NCI-H1436 treated with DMSO at 0.1 percent for 48 hours (cell line): ENCODE data around the gene CNOT6.
"Not testable (repeated sequence)": the region's sequence is repeated elsewhere in the genome, so short reads cannot be mapped to it uniquely, and the experiment has no call there.

Source experiments
- DNase-seq: peaks from one replicate; lab custom pipeline; 2025; lab: John Stamatoyannopoulos, UW

The CNOT6 gene

DNA sequence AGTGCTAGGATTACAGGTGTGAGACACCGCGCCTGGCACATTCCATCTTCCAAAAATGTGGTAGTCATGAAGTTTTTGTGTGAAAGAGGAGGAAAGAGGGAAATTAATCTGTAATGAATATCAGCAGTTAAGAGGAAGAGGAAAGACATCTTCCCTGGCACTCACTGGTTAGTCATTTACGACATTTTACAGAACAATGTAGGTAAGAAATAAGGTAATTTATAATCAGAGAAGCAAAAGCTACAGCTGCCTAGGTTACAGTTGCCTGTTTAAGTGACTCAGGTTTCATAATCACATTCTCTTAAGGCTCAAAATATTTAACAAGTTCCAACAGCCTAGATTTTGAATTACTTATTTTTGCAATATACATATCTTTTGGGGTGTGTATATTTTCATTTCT lies 26.9 kb downstream of the CNOT6 start:
- no peak for DNase-seq

DNA sequence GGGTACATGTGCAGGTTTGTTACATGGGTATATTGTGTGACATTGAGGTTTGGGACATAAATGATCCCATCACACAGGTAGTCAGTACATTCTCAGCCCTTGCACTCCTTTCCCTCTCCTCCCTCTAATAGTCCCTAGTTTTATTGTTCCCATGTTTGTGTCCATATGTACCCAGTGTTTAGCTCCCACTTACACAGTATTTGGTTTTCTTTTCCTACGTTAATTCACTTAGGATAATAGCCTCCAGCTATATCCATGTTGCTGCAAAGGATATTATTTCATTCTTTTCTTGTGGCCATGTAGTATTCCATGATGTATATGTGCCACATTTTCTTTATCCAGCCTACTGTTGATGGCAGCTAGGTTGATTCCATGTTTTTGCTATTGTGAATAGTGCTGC lies 27.4 kb downstream of the CNOT6 start:
- DNase-seq = no peak

DNA sequence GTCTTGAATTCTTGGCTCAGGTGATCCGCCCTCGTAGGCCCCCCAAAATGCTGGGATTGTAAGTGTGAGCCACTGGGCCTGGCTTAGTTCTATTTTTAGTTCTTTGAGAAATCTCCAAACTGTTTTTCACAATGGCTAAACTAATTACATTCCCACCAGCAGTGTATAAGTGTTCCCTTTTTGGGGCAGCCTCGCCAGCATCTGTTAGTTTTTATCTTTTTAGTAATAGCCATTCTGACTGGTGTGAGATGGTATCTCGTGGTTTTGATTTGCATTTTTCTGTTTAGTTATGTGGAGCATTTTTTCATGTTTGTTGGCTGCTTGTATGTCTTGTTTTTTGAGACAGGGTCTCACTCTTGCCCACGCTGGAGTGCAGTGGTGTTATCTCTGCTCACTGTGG lies 28.2 kb downstream of the CNOT6 start:
- DNase-seq = no peak

DNA sequence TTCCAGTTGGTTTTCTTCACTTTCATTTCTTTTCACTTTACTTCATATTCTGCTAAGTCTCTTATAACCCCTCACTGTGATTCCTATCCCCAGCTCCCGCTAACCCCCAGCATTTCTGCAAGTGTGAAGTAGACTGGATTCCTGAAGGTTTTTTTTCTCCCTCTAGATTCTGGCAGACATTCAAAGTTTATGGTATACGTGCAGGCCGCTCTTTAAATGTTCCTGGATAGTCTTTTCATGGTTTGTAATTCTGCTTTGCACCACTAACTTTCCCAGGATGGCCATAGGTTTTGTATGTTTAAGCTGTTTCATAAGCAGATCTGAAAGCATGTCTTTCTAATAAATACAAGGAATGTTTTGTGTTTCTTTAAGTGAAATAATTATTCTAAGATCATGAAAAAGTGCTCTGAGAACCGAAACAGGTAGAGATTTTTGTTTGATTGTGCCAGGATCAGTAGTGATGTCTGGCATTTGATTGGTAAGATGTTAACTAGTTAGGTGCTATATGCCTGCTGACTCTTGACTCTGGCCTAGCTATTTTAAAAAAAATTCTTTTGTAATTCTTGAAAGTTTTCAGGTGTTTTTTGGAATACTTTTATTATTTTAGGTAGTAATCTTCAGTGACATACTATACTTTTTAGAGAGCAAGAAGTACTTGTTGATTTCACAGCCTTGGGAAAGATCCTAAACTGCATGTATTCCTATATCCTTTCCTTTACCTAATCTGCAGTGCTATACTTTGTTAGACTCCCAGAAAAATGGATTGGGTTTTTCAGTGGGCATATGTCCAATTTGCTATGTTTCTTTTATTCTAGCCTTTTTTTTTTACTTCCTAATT lies 29.7 kb downstream of the CNOT6 start:
- DNase-seq = no peak

DNA sequence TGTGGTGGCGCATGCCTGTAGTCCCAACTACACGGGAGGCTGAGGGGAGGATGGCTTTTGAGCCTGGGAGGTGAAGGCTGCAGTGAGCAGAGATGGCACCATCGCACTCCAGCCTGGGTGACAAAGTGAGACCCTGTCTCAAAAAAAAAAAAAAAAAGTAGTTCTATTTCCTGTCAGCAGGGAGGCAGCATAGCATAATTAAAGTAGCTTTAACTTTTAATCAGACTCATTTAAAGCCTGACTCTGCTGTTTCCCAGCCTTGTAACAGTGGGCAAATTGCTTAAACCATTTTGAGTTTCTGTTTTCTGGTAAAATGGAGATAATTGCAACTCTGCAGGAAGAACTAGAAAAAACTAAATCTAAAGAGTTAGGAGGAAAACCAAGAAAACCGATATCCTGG lies 31.2 kb downstream of the CNOT6 start:
- no peak for DNase-seq

DNA sequence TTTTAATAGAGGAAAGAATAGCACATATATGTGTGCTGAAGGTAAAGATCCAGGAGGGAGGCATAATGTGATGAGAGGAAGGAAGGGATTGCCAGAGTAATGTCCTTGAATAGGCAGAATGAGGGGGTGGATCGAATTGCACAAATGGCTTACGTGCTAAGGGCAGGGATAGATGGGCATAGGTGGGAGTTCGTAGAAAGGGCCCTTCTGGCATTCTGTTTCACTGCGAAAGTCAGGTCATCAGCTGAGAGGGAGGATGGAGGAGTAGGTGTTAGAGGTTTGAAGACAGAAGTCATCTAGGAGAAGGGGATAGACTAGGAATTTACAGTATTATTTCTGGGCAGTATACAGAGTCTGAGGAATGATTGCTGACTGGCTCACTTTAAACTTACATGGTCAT lies 32.1 kb downstream of the CNOT6 start:
- no peak for DNase-seq

DNA sequence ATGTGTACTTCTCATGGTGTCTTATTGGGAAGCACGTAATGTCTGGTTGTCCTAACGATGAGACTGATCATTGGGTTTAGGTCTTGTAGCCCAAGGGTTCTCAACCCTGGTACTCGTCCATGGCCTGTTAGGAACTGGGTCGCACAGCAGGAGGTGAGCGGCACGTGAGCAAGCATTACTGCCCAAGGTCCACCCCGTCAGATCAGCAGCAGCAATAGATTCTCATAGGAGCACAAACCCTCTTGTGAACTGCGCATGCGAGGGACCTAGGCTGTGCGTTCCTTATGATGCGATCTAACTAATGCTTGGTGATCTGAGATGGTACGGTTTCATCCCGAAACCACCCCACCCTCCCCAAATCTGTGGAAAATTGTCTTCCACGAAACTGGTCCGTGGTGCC lies 33.5 kb downstream of the CNOT6 start:
- no peak for DNase-seq

DNA sequence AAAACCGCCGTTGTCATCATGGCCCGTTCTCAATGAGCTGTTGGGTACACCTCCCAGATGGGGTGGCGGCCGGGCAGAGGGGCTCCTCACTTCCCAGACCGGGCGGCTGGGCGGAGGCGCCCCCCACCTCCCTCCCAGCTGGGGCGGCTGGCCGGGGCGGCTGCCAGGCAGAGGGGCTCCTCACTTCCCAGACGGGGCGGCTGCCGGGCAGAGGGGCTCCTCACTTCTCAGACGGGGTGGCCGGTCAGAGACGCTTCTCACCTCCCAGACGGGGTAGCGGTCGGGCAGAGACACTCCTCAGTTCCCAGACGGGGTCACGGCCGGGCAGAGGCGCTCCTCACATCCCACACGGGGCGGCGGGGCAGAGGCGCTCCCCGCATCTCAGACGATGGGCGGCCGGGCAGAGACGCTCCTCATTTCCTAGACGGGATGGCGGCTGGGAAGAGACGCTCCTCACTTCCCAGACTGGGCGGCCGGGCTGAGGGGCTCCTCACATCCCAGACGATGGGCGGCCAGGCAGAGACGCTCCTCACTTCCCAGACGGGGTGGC lies 36.9 kb downstream of the CNOT6 start:
- DNase-seq = not testable (repeated sequence)

DNA sequence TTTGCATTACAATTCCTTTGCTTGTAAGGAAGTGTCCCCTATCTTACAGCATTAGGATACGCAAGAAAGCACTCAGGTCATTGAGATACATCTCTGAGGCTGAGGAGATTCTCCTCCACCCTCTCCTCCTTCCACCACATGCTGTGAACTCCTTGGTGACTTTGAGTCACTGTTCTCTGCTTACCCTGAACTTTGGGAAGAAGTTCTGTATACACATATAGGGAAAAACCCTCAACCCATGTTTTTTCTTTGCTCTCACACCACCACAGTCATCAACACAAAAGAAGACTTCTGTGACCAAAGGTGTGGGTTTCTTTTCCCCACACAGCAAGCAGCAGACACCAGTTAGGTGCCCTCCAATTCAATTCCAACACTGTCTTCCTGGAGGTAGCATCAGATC lies 38.1 kb downstream of the CNOT6 start:
- no peak for DNase-seq

DNA sequence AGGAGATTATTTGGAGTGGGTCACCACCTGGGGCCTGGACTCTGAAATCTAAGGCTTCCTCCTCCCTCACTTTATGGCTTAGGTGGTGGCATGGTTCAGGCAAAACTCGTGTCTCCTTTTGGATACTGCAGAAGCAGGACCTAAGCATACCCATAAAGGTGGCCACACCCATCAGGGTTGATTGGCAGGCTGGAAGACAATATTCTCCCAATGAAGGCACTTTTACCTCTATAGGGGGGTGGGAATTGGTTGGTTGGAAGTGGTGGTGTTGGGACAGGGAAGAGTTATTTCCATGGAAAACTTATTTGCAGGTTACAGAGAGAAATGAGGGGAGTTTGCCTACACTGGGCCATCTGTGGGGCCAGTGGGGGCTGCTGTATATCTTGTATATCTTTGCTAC lies 39.7 kb downstream of the CNOT6 start:
- DNase-seq = no peak

DNA sequence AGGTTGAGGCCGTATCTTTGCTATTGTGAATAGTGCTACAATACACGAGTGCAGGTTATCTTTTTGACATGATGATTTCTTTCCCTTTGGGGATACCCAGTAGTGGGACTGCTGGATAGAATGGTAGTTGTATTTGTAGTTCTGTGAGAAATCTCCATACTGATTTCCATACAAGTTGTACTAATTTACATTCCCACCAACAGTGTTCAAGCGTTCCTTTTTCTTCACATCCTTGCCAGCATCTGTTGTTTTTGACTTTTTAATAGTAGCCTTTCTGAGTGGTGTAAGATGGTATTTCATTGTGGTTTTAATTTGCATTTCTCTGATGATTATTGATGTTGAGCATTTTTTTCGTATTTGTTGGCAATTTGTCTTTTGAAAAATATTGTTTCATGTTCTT lies 41.4 kb downstream of the CNOT6 start:
- no peak for DNase-seq

DNA sequence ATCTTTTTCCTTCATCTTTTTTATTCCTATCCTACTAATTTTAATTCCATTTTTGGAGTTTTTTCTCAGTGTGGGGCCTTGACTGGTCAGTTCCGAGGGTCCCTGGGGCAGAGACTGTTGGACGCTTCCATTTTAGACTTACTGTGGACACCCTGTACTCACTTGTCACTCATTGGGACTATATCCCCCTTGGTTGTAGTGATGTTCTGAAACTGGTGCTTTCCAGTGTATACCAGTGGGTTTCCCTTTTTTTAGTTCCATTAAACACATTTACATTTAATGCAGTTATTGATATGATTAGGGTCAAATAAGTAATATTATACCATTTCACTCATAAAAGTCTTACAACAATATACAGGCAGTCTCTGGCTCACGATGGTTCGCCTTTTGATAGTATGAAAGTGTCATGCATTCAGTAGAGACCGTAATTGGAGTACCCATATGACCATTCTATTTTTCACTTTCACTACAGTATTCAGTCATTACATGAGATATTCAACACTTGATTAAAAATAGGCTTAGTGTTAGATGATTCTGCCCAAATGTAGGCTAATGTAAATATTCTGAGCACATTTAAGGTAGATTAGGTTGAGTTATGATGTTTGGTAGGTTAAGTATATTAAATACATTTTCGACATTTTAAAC lies 46.0 kb downstream of the CNOT6 start:
- DNase-seq = no peak

DNA sequence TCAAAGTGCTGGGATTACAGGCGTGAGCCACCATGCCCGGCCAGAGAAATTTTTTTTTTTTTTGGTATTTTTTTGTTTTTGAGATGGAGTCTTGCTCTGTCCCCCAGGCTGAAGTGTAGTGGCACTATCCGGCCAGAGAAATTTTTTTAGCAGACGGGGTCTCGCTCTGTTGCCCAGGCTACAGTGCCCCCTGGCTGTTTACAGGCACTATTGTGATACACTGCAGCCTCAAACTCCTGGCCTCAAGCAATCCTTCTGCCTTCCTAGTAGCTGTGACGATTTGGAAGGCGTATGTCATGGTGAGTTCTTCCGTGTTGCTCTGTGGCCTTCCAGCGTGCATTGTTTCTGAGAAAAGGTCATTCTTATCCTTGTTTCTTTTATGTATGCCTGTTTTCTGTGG lies 47.5 kb downstream of the CNOT6 start:
- DNase-seq = no peak

DNA sequence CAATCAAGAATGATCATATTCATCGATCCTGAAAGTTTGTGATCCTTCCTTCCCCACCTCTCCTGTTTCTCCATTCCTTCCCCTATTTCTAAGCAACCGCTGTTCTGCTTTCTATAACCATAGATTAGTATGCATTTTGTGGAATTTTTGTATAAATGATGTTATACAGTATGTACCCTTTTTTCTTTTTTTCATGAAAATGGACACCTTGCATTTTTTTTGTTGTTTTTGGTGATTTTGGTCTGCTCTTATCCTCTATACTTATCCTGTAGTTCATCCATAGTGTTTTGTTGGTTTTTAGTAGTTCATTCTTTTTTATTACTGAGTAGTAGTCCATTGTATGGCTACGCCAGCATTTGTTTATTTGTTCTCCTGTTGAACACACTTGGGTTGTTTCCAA lies 51.1 kb downstream of the CNOT6 start:
- DNase-seq = no peak

DNA sequence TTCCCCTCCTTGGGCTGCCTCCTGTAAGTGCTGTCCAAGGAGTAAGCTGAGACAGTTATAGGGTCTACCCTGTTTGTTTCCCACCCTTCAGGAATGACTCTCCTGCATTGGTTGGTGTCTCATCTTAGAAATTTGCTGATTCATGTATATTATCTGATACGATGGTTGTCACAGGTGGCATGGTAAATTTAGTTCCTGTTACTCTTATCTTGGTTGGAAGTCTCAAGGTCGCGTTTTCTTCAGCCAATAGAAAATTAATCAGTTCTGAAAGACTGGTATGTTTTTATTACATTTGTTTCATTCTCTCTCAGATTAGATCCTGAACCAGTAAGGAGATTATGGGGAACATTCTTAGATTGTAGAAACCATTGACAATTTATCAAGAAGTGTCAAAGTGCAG lies 54.4 kb downstream of the CNOT6 start:
- DNase-seq = no peak

DNA sequence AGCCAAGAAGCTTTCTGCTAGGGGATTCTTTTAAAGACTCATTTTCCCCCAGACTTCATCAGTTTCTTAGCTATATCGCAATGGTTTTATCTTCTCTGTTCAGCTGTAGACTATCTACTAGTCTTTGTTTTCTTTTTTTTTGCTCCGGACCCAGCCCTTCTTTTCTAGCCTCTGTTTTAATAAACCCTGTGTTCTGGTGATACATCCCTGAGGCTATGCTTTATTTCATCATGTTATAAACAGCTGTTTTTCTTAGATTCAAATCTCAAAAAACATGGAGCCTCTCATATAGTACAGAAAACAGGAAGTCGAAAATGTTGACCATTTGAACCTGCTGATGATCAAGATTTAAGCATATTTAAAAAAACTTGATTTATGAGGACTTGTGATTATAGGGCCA lies 59.4 kb downstream of the CNOT6 start:
- DNase-seq = no peak

DNA sequence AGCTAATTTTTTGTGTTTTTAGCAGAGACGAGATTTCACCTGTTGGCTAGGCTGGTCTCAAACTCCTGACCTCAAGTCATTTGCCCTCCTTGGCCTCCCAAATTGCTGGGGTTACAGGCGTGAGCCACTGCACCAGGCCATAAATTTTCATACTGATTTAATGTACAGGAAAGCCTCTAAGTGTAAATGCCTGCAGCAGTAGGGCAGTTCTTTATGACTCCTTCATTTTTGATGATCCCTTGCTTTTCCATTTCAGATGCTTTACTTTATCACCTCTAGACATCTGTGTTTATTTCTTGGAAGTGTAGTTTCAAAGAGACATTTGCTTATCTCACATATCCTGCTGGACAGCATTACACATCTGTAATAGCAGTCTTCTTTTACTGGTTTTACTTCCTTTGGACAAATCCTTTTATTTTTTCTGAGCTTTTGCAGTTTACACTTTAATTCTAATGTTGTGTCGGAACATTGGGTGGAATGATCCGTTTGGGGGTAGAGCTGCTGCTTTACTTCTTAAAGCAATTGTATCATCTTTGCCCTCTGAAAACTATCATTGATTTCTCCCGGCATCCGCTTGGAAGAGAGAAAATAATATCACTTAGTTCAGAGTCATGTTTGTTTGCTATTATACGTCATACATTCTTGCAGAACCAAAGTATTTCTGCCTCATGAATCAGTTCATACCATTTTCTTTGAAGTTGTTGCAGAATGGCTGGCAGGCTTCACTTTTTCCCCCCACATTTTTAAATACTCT lies 61.2 kb downstream of the CNOT6 start:
- no peak for DNase-seq

DNA sequence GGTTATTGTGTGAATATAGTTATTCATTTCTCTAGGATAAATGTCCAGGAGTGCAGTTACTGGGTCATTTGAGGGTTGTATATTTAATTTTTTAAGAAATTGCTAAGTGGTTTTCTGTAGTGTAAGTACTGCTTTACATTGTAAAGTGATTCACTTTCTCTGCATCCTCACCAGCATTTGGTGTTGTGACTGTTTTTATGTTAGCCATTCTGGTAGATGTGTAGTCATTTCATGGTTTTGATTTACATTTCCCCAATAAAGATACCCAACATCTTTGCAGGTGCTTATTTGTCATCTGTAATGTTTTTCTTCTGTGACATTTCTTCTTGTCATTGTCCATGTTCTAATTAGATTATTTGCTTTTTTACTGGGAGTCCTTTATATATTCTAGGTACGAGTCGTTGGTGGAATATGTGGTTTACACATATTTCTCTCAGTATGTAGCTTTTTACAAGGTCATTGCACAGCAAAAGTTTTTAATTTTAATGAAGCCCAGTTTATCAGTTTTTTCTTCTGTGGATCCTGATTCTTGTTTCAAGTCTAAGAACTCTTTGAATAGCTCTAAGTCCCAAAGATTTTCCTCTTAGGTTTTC lies 63.1 kb downstream of the CNOT6 start:
- no peak for DNase-seq

DNA sequence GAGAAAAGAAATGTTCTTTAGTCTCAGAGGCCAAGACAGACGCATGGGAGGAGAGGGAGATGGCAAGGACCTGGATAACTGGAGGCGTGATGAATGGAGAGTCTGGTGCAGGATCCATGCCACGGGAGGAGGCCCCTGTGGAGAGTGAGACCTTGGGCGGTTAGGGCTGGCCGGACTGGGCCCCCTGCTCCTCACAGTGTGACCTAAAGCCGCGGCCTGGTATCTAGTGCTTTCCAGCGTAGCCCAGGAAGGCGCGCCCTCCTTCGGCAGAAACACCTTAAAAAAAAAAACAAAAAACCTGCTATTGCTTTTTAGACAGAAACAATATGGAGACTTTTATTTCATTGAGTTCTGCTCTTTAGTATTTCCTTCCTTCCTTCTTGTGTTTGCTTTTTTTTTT lies 64.1 kb downstream of the CNOT6 start:
- DNase-seq = no peak

DNA sequence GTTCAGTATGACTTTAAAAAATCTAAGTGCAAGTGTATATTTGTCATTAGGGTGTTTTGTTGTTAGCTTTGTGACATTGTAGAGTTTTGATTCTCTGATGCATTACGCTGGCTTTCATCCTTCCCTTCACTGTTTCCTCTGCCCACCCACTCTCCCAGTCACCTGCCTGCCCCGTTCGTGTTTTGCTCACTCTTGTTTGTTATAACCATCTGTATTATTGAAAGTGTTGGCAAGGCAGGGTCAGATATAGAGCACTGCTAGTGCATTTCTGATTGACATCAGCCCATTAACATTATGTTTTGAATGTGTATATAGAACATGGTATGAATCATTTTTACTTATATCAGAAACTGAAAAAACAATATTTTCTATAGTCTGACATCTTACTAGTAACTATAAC lies 69.8 kb downstream of the CNOT6 start:
- DNase-seq = no peak

DNA sequence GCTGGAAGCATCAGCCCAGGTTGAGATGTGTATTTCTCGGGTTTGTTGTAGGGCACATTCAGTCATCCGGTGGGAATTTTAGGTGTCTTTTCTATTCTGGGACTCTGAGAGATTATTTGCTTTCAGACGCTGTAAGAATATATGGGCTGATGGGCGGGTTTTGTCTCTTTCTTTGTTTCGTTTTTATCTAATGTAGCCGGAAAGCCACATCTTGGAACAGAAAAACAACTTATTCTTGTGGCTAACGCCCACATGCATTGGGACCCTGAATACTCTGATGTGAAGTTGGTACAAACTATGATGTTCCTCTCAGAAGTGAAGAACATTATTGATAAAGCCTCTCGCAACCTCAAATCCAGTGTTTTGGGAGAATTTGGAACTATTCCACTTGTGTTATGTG lies 74.7 kb downstream of the CNOT6 start:
- DNase-seq = no peak

DNA sequence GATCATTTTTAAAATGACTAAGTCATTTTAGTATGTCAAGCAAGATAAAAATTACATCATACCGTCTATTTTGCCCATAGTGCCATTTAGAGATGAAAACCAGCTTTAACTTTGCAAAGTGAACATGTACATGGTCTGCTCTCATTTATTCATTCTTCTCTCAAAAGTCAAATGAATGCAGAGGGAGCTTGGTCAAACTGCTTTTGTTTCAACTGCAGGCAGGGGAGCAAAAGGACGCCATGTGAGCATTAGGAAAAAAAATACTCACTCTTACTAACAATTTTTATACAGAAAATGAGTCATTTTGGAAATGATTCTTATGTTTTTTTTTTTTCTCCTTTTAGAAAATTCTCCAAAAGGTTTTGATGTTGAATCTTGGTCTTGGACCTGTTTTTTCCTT lies 81.4 kb downstream of the CNOT6 start:
- no peak for DNase-seq

DNA sequence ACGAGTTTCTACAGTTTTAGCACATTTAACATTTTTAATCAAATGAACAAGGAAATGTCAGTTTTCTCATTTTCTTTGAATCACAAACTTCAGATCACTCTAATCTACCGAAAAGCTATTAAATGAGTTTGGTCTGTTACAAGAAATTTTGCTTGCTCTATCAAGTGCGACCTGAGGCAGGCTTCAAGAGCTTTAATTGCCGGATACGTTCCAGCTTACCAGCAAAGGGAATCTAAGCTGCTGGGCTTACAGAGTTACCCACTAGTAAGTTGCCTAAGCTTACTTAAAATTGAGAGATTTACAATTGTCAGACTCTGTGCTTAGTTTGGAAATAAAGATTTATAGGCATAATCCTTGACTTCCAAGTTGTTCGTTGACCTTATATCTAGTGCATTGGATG lies 86.5 kb downstream of the CNOT6 start:
- no peak for DNase-seq
